ENCODE results near the gene SPSB4. TPM values are rescaled to one million over a fixed set of nuclear protein-coding genes. Genes with fewer than 3 reads are reported as not detected.

The SPSB4 gene
- total and polyA plus RNA-seq, 2 of the 13 experiments (the other 11 are each of a cell fraction or from before 2014, with no cell fraction given), result not detected

DNA sequence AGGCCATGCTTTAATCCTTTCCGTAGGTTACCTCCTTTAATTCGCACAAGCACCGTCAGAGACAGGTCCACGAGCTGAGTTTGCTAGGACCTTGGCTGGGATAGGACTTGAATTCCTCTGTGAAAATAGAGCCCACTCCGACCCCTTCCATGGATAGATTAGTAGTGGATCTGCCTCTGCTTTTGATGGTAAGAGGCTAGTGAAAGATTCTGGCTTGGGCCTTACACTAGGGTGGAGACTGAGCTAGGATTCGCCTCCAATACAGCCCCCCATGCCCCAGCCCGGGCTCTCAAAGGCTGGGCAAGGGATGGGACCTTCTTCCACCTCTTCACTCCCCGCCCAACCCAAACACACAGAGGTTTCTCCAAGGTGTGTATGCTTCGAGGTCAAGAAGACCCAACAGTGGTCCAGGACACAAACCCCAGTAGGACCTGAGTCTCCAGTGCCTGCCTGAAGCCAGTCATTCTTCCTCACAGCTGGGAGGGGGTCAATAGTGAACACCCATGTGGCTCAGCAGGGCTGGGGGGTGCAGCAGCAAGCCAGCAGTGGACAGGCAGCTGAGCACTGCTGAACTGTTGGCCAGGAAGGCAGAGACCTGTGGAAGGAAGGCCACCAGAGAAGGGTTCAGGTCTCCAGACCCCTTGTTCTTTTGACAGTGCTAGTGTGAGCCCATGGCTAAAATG lies 75.7 kb downstream of the SPSB4 start (continued):
- TF ChIP-seq NFATC3 (CRISPR knock-in tag; IDR thresholded peaks at IDR 0.05), result no peak
- no peak for TF ChIP-seq GTF3A (CRISPR knock-in tag; conservative IDR thresholded peaks at IDR 0.05)
- TF ChIP-seq KAT2B (IDR thresholded peaks at IDR 0.05; ENCODE audit: borderline replicate concordance, low read depth, low read length), result no peak
- TF ChIP-seq, protein P1, sequence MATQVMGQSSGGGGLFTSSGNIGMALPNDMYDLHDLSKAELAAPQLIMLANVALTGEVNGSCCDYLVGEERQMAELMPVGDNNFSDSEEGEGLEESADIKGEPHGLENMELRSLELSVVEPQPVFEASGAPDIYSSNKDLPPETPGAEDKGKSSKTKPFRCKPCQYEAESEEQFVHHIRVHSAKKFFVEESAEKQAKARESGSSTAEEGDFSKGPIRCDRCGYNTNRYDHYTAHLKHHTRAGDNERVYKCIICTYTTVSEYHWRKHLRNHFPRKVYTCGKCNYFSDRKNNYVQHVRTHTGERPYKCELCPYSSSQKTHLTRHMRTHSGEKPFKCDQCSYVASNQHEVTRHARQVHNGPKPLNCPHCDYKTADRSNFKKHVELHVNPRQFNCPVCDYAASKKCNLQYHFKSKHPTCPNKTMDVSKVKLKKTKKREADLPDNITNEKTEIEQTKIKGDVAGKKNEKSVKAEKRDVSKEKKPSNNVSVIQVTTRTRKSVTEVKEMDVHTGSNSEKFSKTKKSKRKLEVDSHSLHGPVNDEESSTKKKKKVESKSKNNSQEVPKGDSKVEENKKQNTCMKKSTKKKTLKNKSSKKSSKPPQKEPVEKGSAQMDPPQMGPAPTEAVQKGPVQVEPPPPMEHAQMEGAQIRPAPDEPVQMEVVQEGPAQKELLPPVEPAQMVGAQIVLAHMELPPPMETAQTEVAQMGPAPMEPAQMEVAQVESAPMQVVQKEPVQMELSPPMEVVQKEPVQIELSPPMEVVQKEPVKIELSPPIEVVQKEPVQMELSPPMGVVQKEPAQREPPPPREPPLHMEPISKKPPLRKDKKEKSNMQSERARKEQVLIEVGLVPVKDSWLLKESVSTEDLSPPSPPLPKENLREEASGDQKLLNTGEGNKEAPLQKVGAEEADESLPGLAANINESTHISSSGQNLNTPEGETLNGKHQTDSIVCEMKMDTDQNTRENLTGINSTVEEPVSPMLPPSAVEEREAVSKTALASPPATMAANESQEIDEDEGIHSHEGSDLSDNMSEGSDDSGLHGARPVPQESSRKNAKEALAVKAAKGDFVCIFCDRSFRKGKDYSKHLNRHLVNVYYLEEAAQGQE (IDR thresholded peaks at IDR 0.05; ENCODE audit: borderline replicate concordance in 1 of 2, low read depth in 1 of 2, low read length in 2 of 2), result no peak
- no peak for TF ChIP-seq ZNF556 (CRISPR knock-in tag; IDR thresholded peaks at IDR 0.05; ENCODE audit: borderline replicate concordance)

DNA sequence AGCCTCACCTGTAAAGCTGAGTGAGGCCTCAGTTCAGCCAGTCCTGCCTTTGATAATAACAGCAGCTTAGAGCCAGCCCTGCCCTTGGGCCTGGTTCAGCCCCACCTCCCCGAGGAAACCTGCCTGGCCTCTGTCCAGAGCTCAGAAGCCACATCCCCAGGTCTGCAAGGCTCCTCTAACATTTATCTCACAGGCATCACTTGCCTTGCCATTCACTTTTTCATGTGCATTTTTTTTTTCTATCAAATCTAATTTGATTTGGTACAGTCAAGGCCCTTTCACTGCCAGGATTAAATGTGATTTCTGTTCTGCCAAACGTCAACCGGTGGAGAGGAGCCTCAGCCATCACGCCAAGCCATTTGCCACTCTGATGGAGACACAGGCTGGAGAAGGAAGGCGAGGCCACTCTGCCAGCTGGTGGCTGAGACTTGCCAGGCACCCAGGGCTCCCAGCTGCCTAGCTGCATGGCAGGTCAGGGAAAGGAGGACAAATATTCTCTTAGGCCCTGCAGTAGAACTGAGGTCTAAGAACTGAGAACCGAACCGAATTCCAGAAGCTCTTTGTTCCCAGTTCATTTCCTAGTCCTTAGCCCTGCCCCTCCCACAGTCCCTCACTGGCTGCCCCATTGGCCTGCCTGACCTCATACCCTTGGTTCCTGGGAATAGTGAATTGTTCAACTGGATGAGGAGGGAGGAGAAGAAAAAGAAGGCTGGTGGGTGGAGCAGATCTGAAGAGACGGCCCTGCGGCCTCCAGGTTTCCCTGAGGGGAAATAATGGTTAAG lies 76.4 kb downstream of the SPSB4 start:
- ChIA-PET CTCF (ENCODE audit: low intra/inter-chr PET ratio, low total read pairs) (no interaction called here), POLR2A (no interaction called here)
- ATAC-seq (no peak), FAIRE-seq (no peak), DNase-seq (ENCODE audit: low spot score) (no peak)
- BruUV-seq (replicated peaks), result no TSS peak
- intact Hi-C loops (cut with micrococcal nuclease; ENCODE audit: unreplicated experiment) (no loop called here), in situ Hi-C loops (cut with HindIII; ENCODE audit: extremely low pct_ligation_motif_present, low pct_unique_long_range_greater_than_20kb) (no loop called here)
- no peak overlapping the region for H2AFZ ChIP-seq (ENCODE audit: low read length)
- no peak overlapping the region for H3K4me2 ChIP-seq (ENCODE audit: low read depth, low read length)
- no peak overlapping the region for H3K4me3 ChIP-seq (replicated peaks in 1 of 3; ENCODE audit: insufficient read depth in 1 of 3, low read depth in 2 of 3, low read length in 3 of 3)
- TF ChIP-seq, protein P2, sequence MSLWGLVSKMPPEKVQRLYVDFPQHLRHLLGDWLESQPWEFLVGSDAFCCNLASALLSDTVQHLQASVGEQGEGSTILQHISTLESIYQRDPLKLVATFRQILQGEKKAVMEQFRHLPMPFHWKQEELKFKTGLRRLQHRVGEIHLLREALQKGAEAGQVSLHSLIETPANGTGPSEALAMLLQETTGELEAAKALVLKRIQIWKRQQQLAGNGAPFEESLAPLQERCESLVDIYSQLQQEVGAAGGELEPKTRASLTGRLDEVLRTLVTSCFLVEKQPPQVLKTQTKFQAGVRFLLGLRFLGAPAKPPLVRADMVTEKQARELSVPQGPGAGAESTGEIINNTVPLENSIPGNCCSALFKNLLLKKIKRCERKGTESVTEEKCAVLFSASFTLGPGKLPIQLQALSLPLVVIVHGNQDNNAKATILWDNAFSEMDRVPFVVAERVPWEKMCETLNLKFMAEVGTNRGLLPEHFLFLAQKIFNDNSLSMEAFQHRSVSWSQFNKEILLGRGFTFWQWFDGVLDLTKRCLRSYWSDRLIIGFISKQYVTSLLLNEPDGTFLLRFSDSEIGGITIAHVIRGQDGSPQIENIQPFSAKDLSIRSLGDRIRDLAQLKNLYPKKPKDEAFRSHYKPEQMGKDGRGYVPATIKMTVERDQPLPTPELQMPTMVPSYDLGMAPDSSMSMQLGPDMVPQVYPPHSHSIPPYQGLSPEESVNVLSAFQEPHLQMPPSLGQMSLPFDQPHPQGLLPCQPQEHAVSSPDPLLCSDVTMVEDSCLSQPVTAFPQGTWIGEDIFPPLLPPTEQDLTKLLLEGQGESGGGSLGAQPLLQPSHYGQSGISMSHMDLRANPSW (CRISPR knock-in tag; IDR thresholded peaks at IDR 0.05; ENCODE audit: borderline replicate concordance), result no peak
- no peaks in the 10 kb centered on the region for H4K20me1 ChIP-seq (ENCODE audit: insufficient read depth, low read length)
- no peak overlapping the region for H3K9ac ChIP-seq (ENCODE audit: insufficient read depth, low read depth, low read length)
- no peaks in the 10 kb centered on the region for H3K4me1 ChIP-seq (ENCODE audit: insufficient read depth, low read length)
- no peaks in the 10 kb centered on the region for H3K79me2 ChIP-seq (ENCODE audit: insufficient read depth, low read length)
- H3K9me3 ChIP-seq (ENCODE audit: low read length), result no peaks in the 10 kb centered on the region
- peaks cover 4 to 17% of the 10 kb centered on the region in 2 experiments; a peak in 2 of 5 replicates for H3K27me3 ChIP-seq (ENCODE audit: control insufficient read depth in 1 of 2, insufficient read depth in 2 of 2, low read length in 2 of 2)
- WGBS (ENCODE audit: low lambda C conversion rate), result 28% methylated on average over 9 of the region's 9 CpGs
- no peak overlapping the region for H3K27ac ChIP-seq (ENCODE audit: extremely low read length, insufficient read depth, low read length)
- no peaks in the 10 kb centered on the region for H3K36me3 ChIP-seq (replicated peaks in 1 of 2; ENCODE audit: control insufficient read depth in 1 of 2, insufficient read depth in 2 of 2, low read length in 2 of 2)
